ENCODE data around the gene SLC4A1AP. TPM values are rescaled to one million over a fixed set of nuclear protein-coding genes. Genes with fewer than 3 reads are reported as not detected.

The SLC4A1AP gene
- total RNA-seq, 1 donor from 2014 or later = 24.6 TPM

- DNase-seq (ENCODE audit: low spot score) = no peak
These were observed 38.6 kb downstream of the SLC4A1AP start for GRCh38 chr2:27702302-27702701.

- peak; percentile 97 for DNase-seq (ENCODE audit: low spot score)
These were observed 40.1 kb downstream of the SLC4A1AP start for GRCh38 chr2:27703638-27704341.

GRCh38 chr2:27704342-27704876 lies 40.7 kb downstream of the SLC4A1AP start:
- DNase-seq (ENCODE audit: low spot score) = no peak

- DNase-seq (ENCODE audit: low spot score) = peak; percentile 61
These were observed 42.3 kb downstream of the SLC4A1AP start for GRCh38 chr2:27705851-27706622.

GRCh38 chr2:27707462-27708256 lies 44.0 kb downstream of the SLC4A1AP start:
- DNase-seq (ENCODE audit: low spot score) = no peak

GRCh38 chr2:27708257-27708654 lies 44.6 kb downstream of the SLC4A1AP start:
- no peak for DNase-seq (ENCODE audit: low spot score)

- DNase-seq (ENCODE audit: low spot score) = no peak
These were observed 45.0 kb downstream of the SLC4A1AP start for GRCh38 chr2:27708666-27709065.

GRCh38 chr2:27709326-27709725 lies 45.6 kb downstream of the SLC4A1AP start:
- DNase-seq (ENCODE audit: low spot score) = no peak

GRCh38 chr2:27709960-27710575 lies 46.4 kb downstream of the SLC4A1AP start:
- no peak for DNase-seq (ENCODE audit: low spot score)

- DNase-seq (ENCODE audit: low spot score) = no peak
These were observed 47.1 kb downstream of the SLC4A1AP start for GRCh38 chr2:27710640-27711430.

GRCh38 chr2:27711804-27712203 lies 48.1 kb downstream of the SLC4A1AP start:
- no peak for DNase-seq (ENCODE audit: low spot score)

- DNase-seq (ENCODE audit: low spot score) = no peak
These were observed 48.8 kb downstream of the SLC4A1AP start for GRCh38 chr2:27712522-27712921.

- no peak for DNase-seq (ENCODE audit: low spot score)
These were observed 49.5 kb downstream of the SLC4A1AP start for GRCh38 chr2:27713201-27713600.

- DNase-seq (ENCODE audit: low spot score) = no peak
These were observed 50.4 kb downstream of the SLC4A1AP start for GRCh38 chr2:27714053-27714452.

GRCh38 chr2:27714851-27715291 lies 51.2 kb downstream of the SLC4A1AP start:
- DNase-seq (ENCODE audit: low spot score) = no peak

GRCh38 chr2:27715318-27716210 lies 51.9 kb downstream of the SLC4A1AP start:
- peak; percentile 57 for DNase-seq (ENCODE audit: low spot score)

GRCh38 chr2:27716301-27717069 lies 52.8 kb downstream of the SLC4A1AP start:
- no peak for DNase-seq (ENCODE audit: low spot score)

GRCh38 chr2:27717070-27717795 lies 53.5 kb downstream of the SLC4A1AP start:
- no peak for DNase-seq (ENCODE audit: low spot score)
